Osteoblast (primary cell): ENCODE results near the gene BTBD1. TPM values are rescaled to one million over a fixed set of nuclear protein-coding genes. Genes with fewer than 3 reads are reported as not detected.

Source experiments
- DNase-seq: peaks from one replicate; pipeline ENCODE4 v3.0.0; 2011; ENCODE audit warnings: low spot score, mixed read lengths; ENCODE audit not compliant: insufficient read length; ENCODE audit errors: missing footprints
- H2AFZ ChIP-seq: 2 replicates; pipeline ENCODE4 v1.6.0; 2011; ENCODE audit warnings: mild to moderate bottlenecking, low read length
- H3K27ac ChIP-seq: 2 replicates; pipeline ENCODE4 v1.5.1; 2011; ENCODE audit warnings: mild to moderate bottlenecking, low read depth, low read length, moderate library complexity
- H3K27me3 ChIP-seq: 2 replicates; pipeline ENCODE4 v1.6.0; 2012; ENCODE audit warnings: mild to moderate bottlenecking, control low read depth, inconsistent platforms, low read length, moderate library complexity; ENCODE audit not compliant: insufficient read depth
- H3K36me3 ChIP-seq: 2 replicates; pipeline ENCODE4 v1.5.1; 2011; ENCODE audit warnings: mild to moderate bottlenecking, low read length, control low read depth, moderate library complexity; ENCODE audit not compliant: insufficient read depth
- H3K4me1 ChIP-seq: 2 replicates; pipeline ENCODE4 v1.5.1; 2011; ENCODE audit warnings: mild to moderate bottlenecking, low read length, control low read depth, moderate library complexity; ENCODE audit not compliant: insufficient read depth
- H3K4me2 ChIP-seq: 2 replicates; pipeline ENCODE4 v1.6.0; 2011; ENCODE audit warnings: mild to moderate bottlenecking, low read length; ENCODE audit not compliant: insufficient read depth
- H3K4me3 ChIP-seq: fragments of 200-600 bp; sonication (generic); 3 replicates; pipeline ENCODE4 v1.5.1; 2012; ENCODE audit warnings: mild to moderate bottlenecking, low read length, inconsistent platforms; ENCODE audit not compliant: insufficient read depth
- H3K79me2 ChIP-seq: 2 replicates; pipeline ENCODE4 v1.6.0; 2012; ENCODE audit warnings: mild to moderate bottlenecking, low read length, control low read depth, inconsistent platforms; ENCODE audit not compliant: insufficient read depth
- H3K9me3 ChIP-seq: 2 replicates; pipeline ENCODE4 v1.5.1; 2011; ENCODE audit warnings: low read depth, low read length, control low read depth
- H4K20me1 ChIP-seq: 2 replicates; pipeline ENCODE4 v1.6.0; 2012; ENCODE audit warnings: mild to moderate bottlenecking, low read length, control low read depth; ENCODE audit not compliant: insufficient read depth
- total RNA-seq: library from RNA; depleted of rRNA; stranded (reverse); fragments of >200 nt; gene quantifications from 2 replicates; pipeline ENCODE4 v1.2.3, GENCODE V29; 2012
- TF ChIP-seq, protein P1 (sequence below): IDR thresholded peaks from 2 replicates; pipeline ENCODE4 v1.5.1; 2011; ENCODE audit warnings: mild to moderate bottlenecking, low read depth, low read length, moderate library complexity; ENCODE audit errors: extremely low read depth

The BTBD1 gene
- total RNA-seq, 1 donor, result 88.3 TPM

DNA sequence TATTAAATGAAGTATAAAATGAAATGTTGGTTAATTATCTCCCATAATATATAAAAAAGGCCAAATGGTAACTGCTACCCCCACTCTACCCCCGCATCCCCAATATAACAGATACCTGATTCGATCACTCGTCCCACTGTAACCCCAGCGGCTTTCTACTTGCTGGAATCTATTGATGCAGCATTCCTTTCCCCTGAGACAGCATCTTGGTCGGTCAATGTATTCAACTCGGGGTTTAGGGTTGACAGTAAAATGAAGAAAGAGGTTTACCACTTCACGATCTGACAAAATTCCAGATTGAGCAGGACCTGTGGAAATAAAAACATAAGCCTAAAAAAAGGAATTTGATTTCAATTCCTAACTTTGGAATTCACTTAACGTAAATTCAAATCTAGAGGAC lies 37.0 kb downstream of the BTBD1 start:
- H3K27me3 ChIP-seq, result no peaks in the 10 kb centered on the region
- H3K4me1 ChIP-seq, result no peaks in the 10 kb centered on the region
- DNase-seq, result peak; percentile 25
- peaks cover 10% of the 10 kb centered on the region for H4K20me1 ChIP-seq
- no peak overlapping the region for H3K4me2 ChIP-seq
- no peak overlapping the region for H3K27ac ChIP-seq
- H3K79me2 ChIP-seq, result peaks cover 52% of the 10 kb centered on the region
- TF ChIP-seq, protein P1, sequence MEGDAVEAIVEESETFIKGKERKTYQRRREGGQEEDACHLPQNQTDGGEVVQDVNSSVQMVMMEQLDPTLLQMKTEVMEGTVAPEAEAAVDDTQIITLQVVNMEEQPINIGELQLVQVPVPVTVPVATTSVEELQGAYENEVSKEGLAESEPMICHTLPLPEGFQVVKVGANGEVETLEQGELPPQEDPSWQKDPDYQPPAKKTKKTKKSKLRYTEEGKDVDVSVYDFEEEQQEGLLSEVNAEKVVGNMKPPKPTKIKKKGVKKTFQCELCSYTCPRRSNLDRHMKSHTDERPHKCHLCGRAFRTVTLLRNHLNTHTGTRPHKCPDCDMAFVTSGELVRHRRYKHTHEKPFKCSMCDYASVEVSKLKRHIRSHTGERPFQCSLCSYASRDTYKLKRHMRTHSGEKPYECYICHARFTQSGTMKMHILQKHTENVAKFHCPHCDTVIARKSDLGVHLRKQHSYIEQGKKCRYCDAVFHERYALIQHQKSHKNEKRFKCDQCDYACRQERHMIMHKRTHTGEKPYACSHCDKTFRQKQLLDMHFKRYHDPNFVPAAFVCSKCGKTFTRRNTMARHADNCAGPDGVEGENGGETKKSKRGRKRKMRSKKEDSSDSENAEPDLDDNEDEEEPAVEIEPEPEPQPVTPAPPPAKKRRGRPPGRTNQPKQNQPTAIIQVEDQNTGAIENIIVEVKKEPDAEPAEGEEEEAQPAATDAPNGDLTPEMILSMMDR, result no peak
- H3K9me3 ChIP-seq, result no peaks in the 10 kb centered on the region
- no peak overlapping the region for H3K4me3 ChIP-seq
- H3K36me3 ChIP-seq, result peaks cover 15% of the 10 kb centered on the region
- H2AFZ ChIP-seq, result no peak overlapping the region

DNA sequence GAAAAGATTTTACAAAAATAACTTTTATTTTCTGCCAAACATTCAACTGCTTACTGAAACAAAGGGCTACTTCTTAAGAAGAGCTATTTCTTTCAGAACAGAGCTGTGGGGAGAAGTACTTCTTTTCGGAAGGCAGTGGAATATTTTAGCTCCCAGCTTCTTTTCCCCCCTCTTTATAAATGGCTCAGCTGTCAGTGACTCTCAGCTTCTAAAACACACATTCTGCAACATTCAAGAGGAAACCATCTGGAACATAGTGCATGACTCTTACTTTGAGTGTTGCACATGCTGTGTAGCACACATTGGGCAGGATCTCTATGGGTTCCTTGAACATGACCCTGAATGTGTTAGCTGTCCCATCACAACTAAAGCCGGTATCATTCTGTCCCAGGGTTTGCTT lies 48.6 kb downstream of the BTBD1 start:
- no peaks in the 10 kb centered on the region for H3K9me3 ChIP-seq
- H4K20me1 ChIP-seq, result no peaks in the 10 kb centered on the region
- peaks cover 2% of the 10 kb centered on the region for H3K79me2 ChIP-seq
- H3K27ac ChIP-seq, result no peak overlapping the region
- TF ChIP-seq, protein P1, result no peak
- no peak overlapping the region for H3K4me3 ChIP-seq
- H2AFZ ChIP-seq, result no peak overlapping the region
- H3K36me3 ChIP-seq, result peaks cover 20% of the 10 kb centered on the region
- DNase-seq, result no peak
- H3K4me2 ChIP-seq, result no peak overlapping the region
- H3K27me3 ChIP-seq, result no peaks in the 10 kb centered on the region
- H3K4me1 ChIP-seq, result no peaks in the 10 kb centered on the region

DNA sequence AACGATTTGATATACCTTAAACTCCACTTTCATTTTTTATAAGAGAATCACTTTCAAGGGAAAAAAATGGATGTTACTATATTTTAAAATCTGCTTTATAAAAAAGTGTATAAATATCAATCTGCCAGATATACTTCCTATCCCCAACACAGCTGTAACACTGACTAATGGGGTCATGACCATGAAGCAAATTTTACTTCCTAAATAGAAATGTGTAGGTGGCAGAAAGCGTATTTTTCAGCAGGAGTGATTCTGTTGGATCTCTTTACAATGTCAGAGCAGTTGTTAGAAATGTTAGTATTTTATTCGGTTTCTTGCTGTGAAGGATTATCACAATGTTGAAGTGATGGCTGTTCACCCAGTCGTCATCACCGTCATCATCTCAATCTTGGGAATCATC lies 50.1 kb downstream of the BTBD1 start:
- Histone ChIP-seq H3K4me3 (no peak overlapping the region), H3K36me3 (peaks cover 20% of the 10 kb centered on the region), H3K9me3 (no peaks in the 10 kb centered on the region), H3K27ac (no peak overlapping the region), H2AFZ (no peak overlapping the region), H3K79me2 (peaks cover 2% of the 10 kb centered on the region), H3K27me3 (no peaks in the 10 kb centered on the region), H4K20me1 (no peaks in the 10 kb centered on the region), H3K4me2 (no peak overlapping the region), H3K4me1 (peaks cover 10% of the 10 kb centered on the region)
- no peak for DNase-seq
- TF ChIP-seq, protein P1, result no peak

DNA sequence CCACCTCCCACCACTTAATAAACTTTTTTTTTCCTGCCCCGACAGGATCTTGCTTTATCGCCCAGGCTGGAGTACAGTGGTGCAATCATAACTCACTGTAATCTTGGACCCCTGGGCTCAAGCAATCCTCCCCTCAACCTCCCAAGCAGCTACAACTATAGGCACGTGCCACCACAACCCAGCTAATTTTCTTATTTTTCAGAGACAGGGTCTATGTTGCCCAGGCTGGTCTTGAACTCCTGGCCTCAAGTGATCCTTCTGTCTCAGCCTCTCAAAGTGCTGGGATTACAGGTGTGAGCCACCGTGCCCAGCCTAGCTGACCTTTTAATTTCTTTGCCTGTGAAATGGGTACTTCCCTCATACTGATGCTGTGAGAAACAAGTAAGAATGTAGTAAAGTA lies 51.7 kb downstream of the BTBD1 start:
- no peak overlapping the region for H3K27ac ChIP-seq
- no peaks in the 10 kb centered on the region for H3K27me3 ChIP-seq
- H2AFZ ChIP-seq, result no peak overlapping the region
- H3K4me3 ChIP-seq, result no peak overlapping the region
- H3K4me2 ChIP-seq, result no peak overlapping the region
- DNase-seq, result no peak
- H4K20me1 ChIP-seq, result peaks cover 4% of the 10 kb centered on the region
- H3K4me1 ChIP-seq, result peaks cover 16% of the 10 kb centered on the region
- H3K36me3 ChIP-seq, result peaks cover 14% of the 10 kb centered on the region
- no peaks in the 10 kb centered on the region for H3K9me3 ChIP-seq
- H3K79me2 ChIP-seq, result peaks cover 11% of the 10 kb centered on the region
- TF ChIP-seq, protein P1, result no peak
